ENCODE measurements around the gene TBC1D9.
"Not testable (repeated sequence)": the region's sequence is repeated elsewhere in the genome, so short reads cannot be mapped to it uniquely, and the experiment has no call there.

GRCh38 chr4:140782787-140783186 is 26.6 kb upstream of the TBC1D9 start:
- TF ChIP-seq POLR2A (IDR thresholded peaks at IDR 0.05); CTCF (IDR thresholded peaks at IDR 0.05 in 4 of 5, conservative IDR thresholded peaks at IDR 0.05 in 1 of 5): not testable (repeated sequence)
